ENCODE results near the gene RSF1.

DNA sequence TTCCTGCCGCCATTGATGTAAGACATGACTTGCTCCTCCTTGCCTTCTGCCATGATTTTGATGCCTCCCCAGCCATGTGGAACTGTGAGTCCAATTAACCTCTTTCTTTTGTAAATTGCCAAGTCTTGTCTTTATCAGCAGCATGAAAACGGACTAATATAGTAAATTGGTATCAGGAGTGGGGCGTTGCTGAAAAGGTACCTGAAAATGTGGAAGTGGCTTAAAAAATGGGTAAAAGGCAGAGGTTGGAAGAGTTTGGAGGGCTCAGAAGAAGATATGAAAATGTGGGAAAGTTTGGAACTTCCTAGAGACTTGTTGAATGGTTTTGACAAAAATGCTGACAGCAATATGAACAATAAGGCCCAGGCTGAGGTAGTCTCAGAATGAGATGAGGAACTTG is 89.7 kb downstream of the RSF1 start:
- TF ChIP-seq CTCF (IDR thresholded peaks at IDR 0.05) (no peak), POLR2A (IDR thresholded peaks at IDR 0.05) (no peak), POLR2AphosphoS5 (IDR thresholded peaks at IDR 0.05) (no peak), EP300 (IDR thresholded peaks at IDR 0.05) (no peak)

Data from stomach (tissue), 4 donors.